GM03348 (cell line): ENCODE results near the gene PARM1.

Experiments used
- DNase-seq: peaks from one replicate; pipeline ENCODE4 v3.0.0; 2012; ENCODE audit warnings: low spot score

Gene PARM1

DNA sequence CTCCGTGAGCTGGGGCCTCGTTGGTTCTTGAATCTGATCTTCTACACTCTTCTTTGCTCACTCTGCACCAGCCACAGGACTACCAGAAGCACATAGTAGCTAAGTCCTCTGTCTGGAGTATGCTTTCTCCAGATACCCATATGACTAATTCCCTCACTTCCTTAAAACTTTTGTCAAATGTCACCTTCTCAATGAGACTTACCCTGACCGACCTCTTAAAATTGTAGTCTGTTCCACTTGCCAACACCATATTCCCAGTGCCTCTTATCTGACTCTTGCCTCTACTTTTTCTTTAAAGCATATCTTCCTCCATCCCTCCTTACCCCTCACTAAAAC lies 10.0 kb downstream of the PARM1 start:
- no peak for DNase-seq

DNA sequence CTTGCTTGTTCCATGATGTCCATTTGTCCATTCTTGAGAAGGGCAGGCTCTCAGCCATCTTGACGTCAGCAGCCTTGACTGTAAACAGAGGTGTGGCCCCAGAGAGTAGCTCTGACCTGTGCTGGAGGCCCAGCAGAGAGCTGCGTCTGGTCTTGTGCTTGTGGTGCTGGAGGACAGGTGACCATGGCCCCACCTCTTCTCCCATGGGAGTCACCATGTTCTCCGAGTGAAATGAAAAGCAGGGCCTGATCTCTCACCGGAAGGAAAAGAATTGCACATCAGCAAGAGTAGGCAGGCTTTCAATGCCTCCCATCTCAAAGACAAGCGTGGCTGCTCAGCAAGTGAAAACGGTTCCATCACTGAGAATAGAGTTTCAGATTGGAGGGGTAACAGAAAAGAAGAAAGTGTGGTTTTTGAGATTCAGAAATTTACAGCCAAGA lies 11.5 kb downstream of the PARM1 start:
- no peak for DNase-seq

DNA sequence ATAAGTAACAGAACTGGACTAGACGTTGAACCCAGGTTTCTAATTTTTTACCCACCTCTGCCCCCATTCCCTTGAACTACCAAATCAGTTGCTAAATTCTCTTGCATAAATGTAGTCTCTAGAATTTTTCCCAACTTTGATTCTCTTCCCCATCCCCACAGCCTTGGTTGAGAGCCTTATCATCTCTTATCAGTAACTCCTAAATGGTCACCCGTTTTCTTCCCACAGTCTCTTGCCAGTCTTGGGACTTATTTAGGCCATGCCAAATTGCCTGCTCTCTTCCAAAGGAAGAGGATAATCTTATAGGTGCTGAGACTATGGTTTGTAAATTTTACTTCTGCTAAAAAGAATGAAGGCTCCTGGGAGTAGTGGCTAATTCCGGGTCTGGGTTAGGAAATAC lies 13.3 kb downstream of the PARM1 start:
- DNase-seq = no peak

DNA sequence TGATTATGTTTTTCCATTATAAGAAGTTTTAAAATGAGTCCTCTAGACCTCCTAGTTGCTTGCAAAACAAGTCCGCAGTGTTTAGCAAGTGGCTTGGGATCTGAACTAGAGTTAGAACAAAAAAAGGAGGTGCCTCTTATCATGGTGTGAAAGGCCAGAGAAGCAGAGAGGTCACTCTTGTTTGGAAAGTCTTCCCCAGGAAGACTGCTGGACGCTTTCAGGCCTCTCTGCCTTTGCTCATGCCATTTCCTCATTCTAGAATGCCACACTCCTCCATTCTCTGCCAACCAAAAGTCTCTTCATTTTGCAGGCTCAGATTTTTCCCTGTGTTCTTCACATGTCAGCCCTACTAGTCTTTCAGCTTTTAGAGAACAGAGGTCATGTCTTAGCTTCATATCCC lies 14.9 kb downstream of the PARM1 start:
- no peak for DNase-seq

DNA sequence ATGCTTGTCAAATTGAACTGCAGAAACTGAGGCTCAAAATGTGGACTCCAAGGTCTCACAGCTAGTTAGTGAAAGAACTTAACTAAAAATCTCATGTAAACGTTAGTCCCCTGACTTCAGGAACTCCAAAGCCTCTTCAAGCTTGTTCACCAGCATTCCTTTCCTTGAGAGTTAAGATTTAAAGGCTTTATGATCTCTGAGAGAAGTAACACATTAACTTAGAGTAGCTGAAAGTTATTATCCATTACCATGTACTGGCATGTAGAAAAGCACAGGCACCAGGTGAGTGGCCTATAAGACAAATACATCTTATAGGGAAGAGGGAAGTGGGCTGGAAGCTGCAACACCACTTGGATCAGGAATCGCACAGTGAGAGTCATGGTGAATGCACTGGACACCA lies 15.3 kb downstream of the PARM1 start:
- DNase-seq = no peak

DNA sequence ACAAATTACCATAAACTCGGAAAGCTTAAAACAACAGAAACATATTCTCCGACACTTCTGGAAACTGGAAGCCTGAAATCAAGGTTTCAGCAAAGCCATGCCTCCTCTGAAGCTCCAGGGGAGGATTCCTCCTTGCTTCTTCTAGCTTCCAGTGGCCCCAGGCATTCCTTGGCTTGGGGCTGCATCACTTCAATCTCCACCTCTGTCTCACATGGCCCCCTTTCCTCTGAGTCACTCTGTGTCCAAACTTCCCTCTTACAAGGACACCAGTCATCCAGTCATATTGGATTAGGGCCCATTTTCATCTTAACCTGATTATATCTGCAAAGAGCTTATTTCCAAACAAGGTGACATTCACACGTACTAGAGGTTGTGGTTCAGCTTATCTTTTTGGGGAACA lies 17.3 kb downstream of the PARM1 start:
- no peak for DNase-seq

DNA sequence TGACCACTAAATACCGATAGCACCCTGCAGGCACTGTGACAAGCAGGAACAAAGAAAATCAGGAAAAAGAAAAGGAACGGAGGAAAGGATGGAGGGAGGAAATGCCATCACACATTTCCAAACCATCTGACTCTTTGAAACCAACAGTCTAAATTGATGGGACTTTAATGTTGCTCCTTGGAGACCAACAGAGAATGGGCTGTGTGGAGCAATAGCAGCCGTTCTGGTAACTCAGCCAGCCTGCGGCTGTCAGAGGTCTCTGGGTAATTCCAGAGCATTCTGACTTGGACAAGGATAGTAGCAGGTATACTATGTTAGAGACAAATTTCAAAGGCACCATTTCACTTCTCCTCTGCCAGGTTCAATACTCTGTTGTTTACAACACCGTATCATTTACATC lies 18.0 kb downstream of the PARM1 start:
- no peak for DNase-seq

DNA sequence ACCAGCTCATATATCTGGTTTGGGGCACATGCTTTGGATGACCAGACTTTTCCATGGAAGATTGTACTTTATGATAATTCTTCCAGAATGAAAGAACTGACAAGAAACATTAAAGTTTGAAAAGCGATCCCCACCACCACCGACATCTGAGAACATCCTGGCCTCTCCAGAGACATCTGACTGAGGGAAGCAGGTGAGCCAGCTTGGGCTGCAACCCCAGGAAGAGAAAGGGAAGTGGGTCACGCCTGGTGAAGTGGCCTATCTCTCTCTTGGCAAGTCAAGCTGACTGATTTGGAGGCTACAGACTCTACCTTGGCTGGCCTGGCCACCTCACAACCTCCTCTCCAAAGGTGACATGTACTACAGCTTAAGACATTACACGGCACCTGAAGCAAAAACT lies 20.7 kb downstream of the PARM1 start:
- no peak for DNase-seq

DNA sequence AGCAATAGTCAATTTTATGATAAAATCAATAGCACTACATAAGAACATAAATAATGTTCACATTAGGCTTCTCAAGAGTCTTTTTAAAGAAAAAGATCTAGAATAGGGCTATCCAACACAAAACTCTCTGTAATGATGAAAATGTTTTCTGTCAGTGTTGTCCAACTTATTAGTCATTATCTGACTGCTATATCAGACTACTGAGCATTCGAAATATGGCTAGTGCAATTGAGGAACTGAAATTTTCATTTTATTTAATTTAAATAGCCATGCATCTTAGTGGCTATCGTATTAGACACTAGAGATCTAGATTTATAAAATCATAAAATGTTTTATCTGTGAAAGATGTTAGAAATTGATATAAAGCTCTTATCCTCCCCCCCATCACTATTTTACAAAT lies 26.0 kb downstream of the PARM1 start:
- no peak for DNase-seq

DNA sequence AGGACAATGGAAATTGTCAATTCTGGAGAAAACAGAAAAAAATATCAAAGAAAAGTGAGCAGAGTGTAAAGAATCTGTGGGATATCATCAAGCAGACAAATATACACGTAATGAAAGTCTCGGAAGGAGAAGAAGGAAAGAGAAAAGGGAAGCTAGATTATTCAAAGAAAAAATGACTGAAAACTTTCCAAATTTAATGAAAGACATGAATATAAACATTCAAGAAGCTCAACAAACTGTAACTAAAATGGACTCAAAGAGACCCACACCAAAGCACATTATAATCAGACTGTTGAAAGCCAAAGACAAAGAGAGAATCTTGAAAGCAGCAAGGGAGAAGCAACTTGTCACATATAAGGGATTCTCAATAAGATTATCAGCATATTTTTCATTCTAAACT lies 28.3 kb downstream of the PARM1 start:
- DNase-seq = no peak

DNA sequence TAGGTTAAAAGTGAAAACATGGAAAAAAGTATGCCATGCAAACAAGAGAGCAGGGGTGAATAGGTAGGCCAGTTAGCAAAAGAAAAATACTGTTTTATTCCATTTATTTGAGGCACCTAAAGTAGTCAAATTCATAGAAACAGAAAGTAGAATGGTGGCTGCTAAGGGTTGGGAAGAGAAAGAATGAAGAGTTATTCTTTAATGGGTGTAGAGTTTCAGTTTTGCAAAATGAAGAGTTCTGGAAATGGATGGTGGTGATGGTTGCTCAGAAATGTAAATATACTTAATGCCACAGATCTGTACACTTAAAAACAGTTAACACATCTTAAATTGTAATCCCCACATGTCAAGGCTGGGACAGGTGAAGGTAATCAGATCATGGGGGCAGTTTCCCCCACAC lies 29.7 kb downstream of the PARM1 start:
- DNase-seq = no peak

DNA sequence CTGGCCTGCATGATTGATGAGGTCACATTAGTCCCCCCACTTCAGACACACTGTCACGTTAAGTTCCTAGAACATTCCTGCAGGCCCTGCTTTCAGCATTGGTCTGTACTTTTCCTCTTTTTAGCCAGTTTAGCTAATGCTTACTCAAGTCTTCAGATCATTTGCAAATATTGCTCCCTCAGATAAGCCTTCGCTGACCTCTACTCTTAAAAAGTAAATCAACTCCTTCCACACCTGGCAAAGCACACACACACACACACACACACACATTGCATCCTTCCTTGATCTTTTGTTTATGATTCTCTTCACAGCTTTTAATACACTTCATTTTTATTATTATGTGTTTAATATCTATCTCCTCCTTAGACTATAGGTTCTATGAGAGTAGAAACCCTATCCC lies 31.4 kb downstream of the PARM1 start:
- DNase-seq = no peak

DNA sequence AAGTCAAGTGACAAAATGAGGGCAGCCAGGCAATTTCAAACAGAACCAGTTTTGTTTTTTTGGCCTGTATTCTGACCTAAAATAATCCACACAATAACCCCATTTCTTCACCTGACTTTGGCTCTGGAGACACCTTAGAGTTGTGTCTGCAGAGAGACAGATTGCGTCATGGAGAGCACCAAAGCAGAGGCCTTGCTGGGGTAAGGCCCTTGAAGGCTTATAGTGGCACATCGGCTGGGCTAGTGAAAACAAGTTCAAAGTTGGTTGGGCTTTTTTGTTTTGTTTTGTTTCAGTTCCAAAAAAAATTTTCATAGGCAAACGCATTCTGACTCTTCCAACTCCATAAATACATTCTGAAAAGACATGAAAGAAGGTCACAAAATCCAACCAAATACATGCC lies 34.4 kb downstream of the PARM1 start:
- DNase-seq = no peak

DNA sequence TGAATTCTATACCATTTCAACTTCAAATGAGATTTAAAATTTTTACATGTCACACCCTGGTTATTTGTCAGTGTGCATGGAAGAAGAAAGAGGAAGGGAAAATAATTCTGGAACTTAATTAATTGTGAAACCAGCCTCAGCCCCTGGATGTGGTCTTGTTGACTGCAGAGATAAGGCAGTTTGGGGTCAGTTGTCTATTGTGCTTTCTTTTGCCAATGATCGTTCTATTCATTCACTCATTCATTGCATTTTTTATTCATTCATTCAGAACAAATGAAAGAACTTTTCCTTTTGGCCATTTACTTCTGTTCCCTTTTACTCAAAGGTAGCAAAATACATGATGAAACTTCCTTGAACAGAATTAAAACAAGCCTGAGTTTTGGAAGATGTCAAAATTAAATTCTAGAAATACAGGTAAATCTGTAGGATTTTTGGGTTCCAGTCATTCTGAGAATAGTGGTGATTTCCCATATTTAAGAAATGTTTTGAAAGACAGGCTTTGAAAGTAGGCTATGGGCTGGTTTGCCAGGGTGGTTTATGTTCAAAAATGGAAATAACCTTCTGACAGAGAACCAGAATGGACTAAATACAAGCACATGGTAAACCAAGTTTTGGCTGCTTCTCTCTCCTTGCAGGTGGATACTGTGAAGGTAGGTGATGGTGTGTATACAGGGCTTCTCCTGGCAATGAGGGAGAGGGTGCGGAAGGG lies 35.7 kb downstream of the PARM1 start:
- no peak for DNase-seq

DNA sequence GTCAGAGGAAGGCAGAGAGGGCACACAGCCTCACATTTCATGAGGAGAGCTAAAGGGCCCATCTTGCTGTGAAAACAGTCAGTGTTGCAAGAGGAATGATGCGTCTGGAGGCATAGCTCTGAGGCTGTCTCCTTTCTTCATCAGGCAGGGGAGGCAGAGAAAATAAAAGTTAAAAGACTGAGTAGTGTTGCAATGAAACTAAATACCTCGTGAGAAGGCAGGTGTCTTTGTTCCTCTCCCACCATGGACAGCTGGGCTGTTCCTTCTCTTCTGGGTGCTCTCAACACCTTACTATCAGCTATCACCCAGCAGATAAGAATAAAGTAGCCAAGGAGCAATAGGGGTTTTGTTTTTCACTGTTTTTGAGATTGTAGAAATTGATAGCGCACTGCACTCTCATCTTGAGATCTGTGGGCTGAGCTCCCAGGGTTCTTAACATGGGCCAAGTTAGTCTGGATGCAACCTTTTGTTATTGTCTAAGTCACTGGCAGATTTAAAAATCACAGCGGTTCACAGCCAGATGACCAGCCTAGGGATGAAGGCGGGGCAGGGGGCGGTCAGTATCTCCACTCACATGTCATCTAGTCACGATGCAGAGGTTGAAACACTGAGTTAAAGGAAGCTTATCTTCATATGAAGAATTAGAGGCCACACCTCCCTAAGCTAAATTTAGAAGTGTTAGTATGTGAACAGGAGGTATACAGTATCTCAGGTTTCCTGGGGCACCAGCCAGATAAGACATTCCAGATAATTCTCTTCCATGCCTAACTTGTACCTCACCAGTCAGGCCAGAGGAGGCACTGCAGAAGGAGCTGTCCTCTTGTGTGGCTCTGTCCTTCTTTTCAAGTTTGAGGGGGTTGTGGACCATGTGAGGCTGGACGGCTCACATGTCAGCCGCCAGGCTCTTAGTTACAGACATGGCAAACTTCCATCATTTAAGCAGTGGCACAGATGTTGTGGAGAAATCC lies 36.9 kb downstream of the PARM1 start:
- no peak for DNase-seq

DNA sequence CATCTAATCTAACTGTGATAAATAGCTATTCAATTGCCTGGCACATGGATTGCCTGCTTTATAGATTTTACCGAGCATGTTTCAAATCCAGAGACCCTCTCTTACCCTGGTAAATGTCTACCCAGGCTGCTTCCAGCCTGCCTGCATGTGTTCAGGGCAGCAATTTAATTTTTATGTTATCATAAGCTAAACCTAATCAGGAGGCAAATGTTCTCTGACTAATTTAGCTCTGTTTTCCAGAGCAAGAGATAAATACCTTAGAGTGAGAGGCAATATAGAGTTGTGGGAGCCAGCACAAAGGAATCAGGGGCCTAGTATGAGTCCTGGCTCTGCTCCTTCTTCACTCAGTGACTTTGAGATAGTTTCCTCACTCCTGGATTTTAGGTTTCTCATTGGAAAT lies 37.7 kb downstream of the PARM1 start:
- DNase-seq = no peak

DNA sequence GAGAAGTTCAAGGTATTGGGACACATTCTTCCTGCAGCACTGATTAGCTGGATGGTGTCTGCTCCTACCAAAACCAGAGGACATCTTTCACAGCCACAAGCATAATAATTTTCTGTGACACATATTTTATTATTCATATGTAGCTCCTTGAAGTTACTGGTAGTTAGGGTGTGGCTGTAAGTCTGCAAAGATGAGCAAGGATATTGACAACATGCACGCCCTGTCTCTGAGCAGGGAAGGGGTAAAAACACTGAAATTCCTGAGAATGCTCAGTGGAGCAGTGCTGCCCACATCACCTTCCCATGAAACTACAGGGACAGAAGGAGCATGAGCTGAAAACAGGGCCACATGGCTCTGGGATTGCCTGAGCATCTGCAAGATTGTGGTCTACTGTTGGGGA lies 38.9 kb downstream of the PARM1 start:
- no peak for DNase-seq

DNA sequence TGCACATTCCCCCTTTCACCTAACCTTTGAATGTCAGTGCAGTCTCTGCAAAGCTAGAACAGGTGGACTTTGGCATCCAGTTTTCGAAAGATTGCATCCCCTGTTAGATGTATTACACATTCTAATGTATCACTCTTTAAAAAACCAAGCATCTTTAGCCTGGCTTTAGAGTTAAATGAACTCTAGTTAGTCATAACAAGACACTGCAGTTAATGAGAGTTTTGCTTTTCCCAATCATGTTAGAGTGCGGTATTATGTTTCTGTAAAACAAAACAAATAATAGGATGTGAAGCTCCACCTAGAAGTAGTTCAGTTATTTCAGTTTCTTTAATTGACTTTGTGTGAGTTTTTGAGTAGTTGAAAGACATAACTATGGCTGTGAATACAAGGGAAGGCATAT lies 42.2 kb downstream of the PARM1 start:
- no peak for DNase-seq

DNA sequence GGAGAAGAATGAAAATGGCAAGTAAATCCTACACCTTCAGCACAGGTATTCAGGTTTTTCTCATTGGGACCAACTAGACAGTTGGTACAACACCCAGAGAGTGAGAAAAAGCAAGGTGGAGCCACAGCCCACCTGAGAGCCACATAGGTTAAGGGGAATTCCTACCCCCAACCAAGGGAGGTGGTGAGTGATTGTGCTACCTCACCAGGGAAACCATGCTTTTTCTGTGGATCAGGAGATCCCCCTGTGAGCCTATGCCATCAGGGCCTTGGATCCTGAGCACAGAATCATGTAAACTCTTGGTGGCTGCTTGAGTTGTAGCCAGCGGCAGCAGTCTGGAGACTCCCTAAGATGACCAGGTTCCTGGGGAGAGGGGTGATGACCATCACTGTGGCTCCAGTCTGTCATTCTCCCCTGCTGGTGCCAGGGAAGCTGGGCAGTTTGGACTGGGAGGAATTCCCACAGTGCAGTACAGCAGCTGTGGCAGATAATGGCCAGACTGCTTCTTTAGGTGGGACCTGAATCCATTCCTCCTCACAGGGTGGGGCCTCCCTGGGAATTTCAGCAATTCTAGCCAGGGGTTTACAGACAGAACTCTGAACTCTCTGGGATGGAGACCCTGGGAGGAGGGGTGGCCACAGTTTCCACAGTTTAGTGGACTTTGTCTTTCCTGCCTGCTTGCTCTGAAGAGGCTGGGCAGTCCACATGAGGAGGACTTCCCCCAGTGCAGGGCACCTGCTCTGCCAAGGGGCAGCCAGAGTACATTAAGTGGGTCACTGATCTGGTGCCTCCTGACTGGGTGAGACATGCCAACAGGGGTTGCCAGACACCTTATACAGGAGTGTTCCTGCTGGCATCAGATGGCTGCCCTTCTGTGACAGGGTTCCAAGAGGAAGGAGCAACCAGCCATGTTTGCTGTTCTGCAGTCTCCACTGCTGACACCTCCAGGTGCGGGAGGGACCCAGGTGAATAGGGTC lies 43.2 kb downstream of the PARM1 start:
- DNase-seq = no peak

DNA sequence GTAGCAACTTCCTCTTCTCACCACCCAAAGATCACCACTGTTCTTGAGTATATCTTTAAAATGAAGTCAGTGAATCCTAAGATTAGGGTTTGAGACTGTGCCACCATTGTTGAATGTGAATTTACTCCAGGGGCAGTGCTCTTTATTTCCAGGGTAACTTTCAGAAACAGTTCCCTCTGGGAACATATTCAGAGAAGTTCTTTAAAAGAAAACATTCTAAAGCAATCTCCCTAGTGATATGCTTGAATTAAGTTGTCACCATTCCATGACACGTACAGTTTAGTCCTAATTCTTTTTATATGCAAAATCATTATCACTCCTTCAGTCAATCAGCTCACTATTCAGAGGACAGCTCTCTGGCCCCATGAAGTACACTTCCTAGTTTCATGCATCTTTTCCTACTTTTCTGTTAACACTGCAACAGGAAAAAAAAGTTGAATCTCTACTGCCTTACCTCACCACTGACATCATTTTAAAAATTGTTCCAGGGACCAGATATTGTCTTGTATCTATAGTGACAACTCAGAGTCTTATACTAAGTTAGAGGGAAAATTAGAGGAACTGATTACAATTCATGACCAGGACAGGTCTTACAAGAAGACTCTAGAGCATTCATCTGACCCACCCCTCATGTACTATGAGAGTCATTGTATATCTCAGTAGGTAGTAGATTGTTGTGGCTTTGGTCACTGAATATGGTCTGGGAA lies 49.8 kb downstream of the PARM1 start:
- no peak for DNase-seq

DNA sequence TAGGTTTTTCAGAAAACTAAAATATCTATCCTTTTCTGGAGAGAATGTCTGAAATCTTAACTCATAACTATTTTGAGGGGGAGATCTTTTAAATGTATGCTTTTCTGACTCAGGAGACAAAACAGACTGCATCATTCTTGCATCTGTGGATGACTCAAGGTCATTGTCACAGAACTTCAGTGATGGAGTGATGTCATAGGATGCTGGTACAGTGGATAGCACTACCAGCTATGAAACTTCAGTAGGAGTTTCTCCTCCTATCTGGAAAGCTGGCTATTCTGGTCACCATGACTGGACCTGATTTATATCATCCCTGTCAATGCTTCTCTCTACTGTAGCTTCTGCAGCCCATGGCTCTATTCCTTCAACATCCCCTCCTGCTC lies 50.3 kb downstream of the PARM1 start:
- no peak for DNase-seq
